Breast epithelium (tissue), 4 donors: ENCODE results near the gene SNAPC4. TPM values are rescaled to one million over a fixed set of nuclear protein-coding genes. Genes with fewer than 3 reads are reported as not detected.

Source experiments
- DNase-seq, 2 donors: peaks; one replicate each; pipeline ENCODE4 v3.0.0-alpha.2; 2019; ENCODE audit warnings: low spot score in 2 of 2
- H3K27ac ChIP-seq, 2 donors: fragments of 200-600 bp; sonication (generic) in 1 of 2; one replicate each; pipeline ENCODE4 v1.5.1; 2016 to 2019; ENCODE audit warnings: mild to moderate bottlenecking in 1 of 2
- H3K27me3 ChIP-seq, 2 donors: fragments of 200-600 bp; sonication (generic) in 1 of 2; one replicate each; pipeline versions ENCODE4 v1.5.1 to v1.6.0; 2017 to 2019; ENCODE audit warnings: control low read depth in 1 of 2, mild to moderate bottlenecking in 1 of 2
- H3K36me3 ChIP-seq: fragments of 200-600 bp; one replicate; pipeline ENCODE4 v1.5.1; 2019
- H3K4me1 ChIP-seq, 2 donors: fragments of 200-600 bp; sonication (generic); one replicate each; pipeline ENCODE4 v1.5.1; 2016 to 2019; ENCODE audit warnings: control low read depth in 1 of 2
- H3K4me3 ChIP-seq, 3 donors: fragments of 200-600 bp; sonication (generic); 1 replicate in 2 of 3; 2 replicates in 1 of 3; pipeline ENCODE4 v1.5.1; 2016 to 2019; ENCODE audit warnings: mild to moderate bottlenecking in 3 of 3, moderate library complexity in 2 of 3
- H3K9me3 ChIP-seq, 2 donors: fragments of 200-600 bp; sonication (generic) in 1 of 2; one replicate each; pipeline ENCODE4 v1.5.1; 2016 to 2019; ENCODE audit warnings: control low read depth in 1 of 2
- CTCF ChIP-seq, 3 donors: fragments of 450-650 bp; IDR thresholded peaks; one replicate each; pipeline ENCODE4 v1.5.1; 2016 to 2017; ENCODE audit warnings: antibody characterized with exemption in 3 of 3, mild to moderate bottlenecking in 3 of 3, moderate library complexity in 3 of 3
- POLR2A ChIP-seq: fragments of 450-650 bp; IDR thresholded peaks from one replicate; pipeline ENCODE4 v1.6.1; 2016; ENCODE audit warnings: antibody characterized with exemption, mild to moderate bottlenecking, moderate library complexity
- POLR2AphosphoS5 ChIP-seq, 3 donors: sonication (generic); formaldehyde crosslinking; IDR thresholded peaks; one replicate each; pipeline ENCODE4 v1.6.1; 2017; ENCODE audit warnings: antibody characterized with exemption in 3 of 3
- intact Hi-C: fragments of 100-400 bp; cut with DNase I; formaldehyde crosslinking; loops from one replicate; pipeline ENCODE4 v1.15.1; 2023; ENCODE audit warnings: low total_unique reads
- total RNA-seq, 3 donors: library from RNA; depleted of rRNA; stranded (reverse); fragments of >200 nt; gene quantifications; one replicate each; pipeline ENCODE4 v1.1.0, GENCODE V29; 2016

SNAPC4 gene
- total RNA-seq, 3 donors from 2014 or later, result 4.6 to 7.5 (median 6.7) TPM

DNA sequence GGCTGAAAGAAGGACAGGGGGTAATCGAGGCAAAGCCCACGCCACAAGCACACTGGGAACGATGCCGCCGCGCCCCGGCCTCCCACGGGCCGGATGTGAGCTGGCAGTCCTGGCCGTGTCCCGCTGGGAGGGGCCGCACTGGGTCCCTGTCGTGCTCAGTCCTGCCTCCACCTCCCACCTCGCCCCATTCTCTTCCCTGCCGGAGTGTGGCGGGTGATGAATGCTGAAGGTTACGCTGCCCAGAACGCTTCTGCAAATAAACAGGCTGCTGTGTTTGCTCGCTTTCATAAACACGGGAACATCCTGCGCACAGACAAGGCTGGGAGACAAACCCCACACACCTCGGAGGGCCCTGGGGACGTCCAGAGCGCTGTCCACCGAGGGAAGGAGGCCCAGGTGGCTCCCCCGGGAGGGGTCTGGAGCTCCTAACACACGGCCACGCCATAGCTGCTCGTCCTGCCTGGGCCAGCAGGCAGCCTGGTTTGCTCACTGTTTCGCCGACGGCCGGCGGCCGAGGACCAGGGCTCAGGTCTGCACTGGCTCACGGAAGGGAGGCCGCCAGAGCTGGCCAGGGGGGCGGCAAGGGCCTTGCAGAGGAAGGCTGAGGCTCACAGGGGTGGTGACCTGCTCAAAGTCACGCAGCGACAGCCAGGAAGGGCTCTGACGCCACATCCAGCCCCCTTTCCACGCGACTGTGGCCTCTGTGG lies 38.8 kb downstream of the SNAPC4 start:
- Histone ChIP-seq H3K27me3 (no peaks in the 10 kb centered on the region), H3K36me3 (no peaks in the 10 kb centered on the region), H3K9me3 (no peaks in the 10 kb centered on the region), H3K27ac (peak overlapping the region; percentile 45 to 97), H3K4me3 (peak overlapping the region in 2 of 3 donors; percentile 5 to 40), H3K4me1 (peaks cover 3 to 7% of the 10 kb centered on the region in 2 donors)
- no peak for DNase-seq
- intact Hi-C loops, result loop anchor here (5.0 kb wide), 1 partner anchor 1291 kb away; no protein-coding TSS in a partner anchor
- TF ChIP-seq POLR2AphosphoS5 (IDR thresholded peaks at IDR 0.05), result no peak
- TF ChIP-seq POLR2A, result no peak
- TF ChIP-seq CTCF (IDR thresholded peaks at IDR 0.05), result no peak

DNA sequence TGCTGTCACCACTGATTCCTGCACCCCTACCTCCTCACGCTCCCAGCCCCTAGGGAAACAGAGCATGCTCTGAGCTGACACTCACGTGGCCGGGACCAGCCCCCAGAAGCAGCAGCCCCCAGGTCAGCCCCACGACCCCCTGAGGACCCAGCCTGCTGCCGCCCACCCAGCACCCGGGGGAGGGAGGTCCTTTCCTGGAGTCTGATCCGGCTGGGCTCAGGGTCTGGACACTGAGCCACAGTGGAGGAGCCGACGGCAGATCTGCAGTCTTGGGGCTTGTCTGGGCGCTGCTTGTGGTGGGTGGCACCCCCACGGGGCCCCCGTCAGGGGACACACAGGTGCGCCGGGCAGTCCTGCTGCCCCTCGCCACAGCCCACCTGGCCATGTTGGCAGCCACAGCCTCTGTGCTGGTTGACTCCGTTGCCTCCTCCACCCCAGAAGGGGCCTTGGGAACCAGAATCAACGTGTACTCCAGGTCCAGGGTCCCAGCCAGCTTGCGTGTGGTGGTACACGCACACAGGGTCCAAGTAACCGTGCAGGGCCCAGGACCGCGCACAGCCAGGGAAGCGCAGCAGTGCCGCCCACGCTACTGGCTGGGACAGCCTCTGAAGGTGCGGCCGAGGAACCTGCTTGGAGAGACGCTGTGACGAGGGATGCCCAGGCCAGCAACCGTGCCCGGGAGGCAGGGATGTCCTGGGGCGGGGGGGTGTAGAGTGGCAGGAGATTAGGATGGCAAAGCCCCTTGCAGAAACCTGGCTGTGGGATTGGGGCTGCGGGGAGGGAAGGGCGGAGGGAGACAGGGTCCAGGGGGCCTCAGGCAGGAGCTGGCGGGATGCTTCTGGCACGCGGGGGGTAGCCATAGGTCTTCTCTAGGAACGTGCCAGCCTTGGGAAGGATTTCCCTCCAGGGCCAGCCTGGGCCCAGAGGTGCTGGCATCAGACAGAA lies 39.9 kb downstream of the SNAPC4 start:
- Histone ChIP-seq H3K27me3 (no peaks in the 10 kb centered on the region), H3K9me3 (no peaks in the 10 kb centered on the region), H3K4me3 (peak overlapping the region in 1 of 3 donors; percentile 40), H3K36me3 (no peaks in the 10 kb centered on the region), H3K4me1 (peaks cover 3 to 7% of the 10 kb centered on the region in 2 donors), H3K27ac (peak overlapping the region in 1 of 2 donors; percentile 97)
- no peak for TF ChIP-seq POLR2A
- TF ChIP-seq CTCF (IDR thresholded peaks at IDR 0.05), result no peak
- TF ChIP-seq POLR2AphosphoS5 (IDR thresholded peaks at IDR 0.05), result no peak
- intact Hi-C loops, result loop anchor here (5.0 kb wide), 1 partner anchor 1292 kb away; no protein-coding TSS in a partner anchor
- DNase-seq, result no peak

GRCh38 chr9:136358888-136359287 lies 41.1 kb downstream of the SNAPC4 start:
- DNase-seq, result no peak
- intact Hi-C loops, result no loop called here
- Histone ChIP-seq H3K36me3 (no peaks in the 10 kb centered on the region), H3K9me3 (no peaks in the 10 kb centered on the region), H3K4me3 (no peak overlapping the region), H3K27ac (no peak overlapping the region), H3K27me3 (no peaks in the 10 kb centered on the region), H3K4me1 (peaks cover 1 to 3% of the 10 kb centered on the region in 2 donors)
- TF ChIP-seq POLR2A (no peak), POLR2AphosphoS5 (IDR thresholded peaks at IDR 0.05) (no peak), CTCF (IDR thresholded peaks at IDR 0.05) (no peak)

DNA sequence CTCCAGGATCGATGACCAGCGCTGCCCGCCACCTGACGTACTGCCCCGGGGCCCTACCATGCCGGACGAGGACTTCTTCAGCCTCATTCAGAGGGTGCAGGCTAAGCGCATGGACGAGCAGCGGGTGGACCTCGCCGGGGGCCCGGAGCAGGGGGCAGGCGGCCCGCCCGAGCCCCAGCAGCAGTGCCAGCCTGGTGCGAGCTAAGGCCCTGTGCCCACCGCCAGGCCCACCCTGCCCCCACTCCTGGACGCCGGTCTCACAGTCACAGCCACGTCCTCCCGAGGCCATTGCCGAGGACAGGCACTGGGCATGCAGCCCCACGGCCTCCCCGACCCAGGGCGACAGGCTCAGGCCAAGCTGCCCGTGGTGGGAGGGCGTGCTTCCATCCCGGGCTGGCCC lies 42.0 kb downstream of the SNAPC4 start:
- intact Hi-C loops, result no loop called here
- no peaks in the 10 kb centered on the region for H3K9me3 ChIP-seq
- no peak overlapping the region for H3K27ac ChIP-seq
- H3K27me3 ChIP-seq, result no peaks in the 10 kb centered on the region
- no peak overlapping the region for H3K4me3 ChIP-seq
- no peak for DNase-seq
- no peaks in the 10 kb centered on the region for H3K36me3 ChIP-seq
- TF ChIP-seq POLR2AphosphoS5 (IDR thresholded peaks at IDR 0.05), result no peak
- TF ChIP-seq POLR2A, result no peak
- TF ChIP-seq CTCF (IDR thresholded peaks at IDR 0.05), result no peak
- H3K4me1 ChIP-seq, result peaks cover 0 to 3% of the 10 kb centered on the region in 2 donors
